WTC11 (cell line): ENCODE measurements around the gene COL4A2. TPM values are rescaled to one million over a fixed set of nuclear protein-coding genes. Genes with fewer than 3 reads are reported as not detected.
A peak's percentile ranks its signal among the peaks of the same experiment; 100 is the strongest.

Experiments used
- ATAC-seq: fragments of 200-7000 bp; cut with Tn5 transposase; 2 replicates; pipeline ENCODE4 v1.10.0; 2021; ENCODE audit warnings: mild to moderate bottlenecking, moderate library complexity
- CTCF ChIA-PET: fragments of 300-600 bp; sonication (Branson Sonifier 250); formaldehyde crosslinking; loops from one replicate; lab custom pipeline; 2021; ENCODE audit warnings: antibody characterized with exemption; lab: Charles Lee
- POLR2A ChIA-PET: fragments of 350-600 bp; sonication (Branson Sonifier 250); formaldehyde crosslinking; loops from one replicate; lab custom pipeline; 2021; ENCODE audit warnings: antibody characterized with exemption; lab: Charles Lee
- DNase-seq: peaks from one replicate; pipeline ENCODE4 v3.0.0; 2021; ENCODE audit warnings: low spot score
- H3K27ac Mint-ChIP-seq: 2 replicates; pipeline ENCODE4 v1.8.0; 2021; ENCODE audit warnings: mixed read lengths
- H3K27me3 Mint-ChIP-seq: 2 replicates; pipeline ENCODE4 v1.8.0; 2021; ENCODE audit warnings: low read depth, mild to moderate bottlenecking, moderate library complexity, mixed read lengths
- H3K36me3 Mint-ChIP-seq: 2 replicates; pipeline ENCODE4 v1.8.0; 2021; ENCODE audit warnings: mixed read lengths
- H3K4me1 Mint-ChIP-seq: 2 replicates; pipeline ENCODE4 v1.8.0; 2022; ENCODE audit warnings: mixed read lengths
- H3K4me3 Mint-ChIP-seq: 2 replicates; pipeline ENCODE4 v1.8.0; 2021; ENCODE audit warnings: mild to moderate bottlenecking, moderate library complexity, mixed read lengths
- H3K9me3 Mint-ChIP-seq: 2 replicates; pipeline ENCODE4 v1.8.0; 2021; ENCODE audit warnings: mixed read lengths
- CBFB ChIP-seq: sonication (generic); formaldehyde crosslinking; IDR thresholded peaks from 2 replicates; pipeline ENCODE4 v1.8.1; 2022; ENCODE audit warnings: mild to moderate bottlenecking, low read depth, missing genetic modification reagents
- CREB1 ChIP-seq: sonication (generic); formaldehyde crosslinking; IDR thresholded peaks from 2 replicates; pipeline ENCODE4 v1.8.0; 2023; ENCODE audit warnings: mild to moderate bottlenecking, missing genetic modification reagents
- CREM ChIP-seq: sonication (generic); formaldehyde crosslinking; IDR thresholded peaks from 2 replicates; pipeline ENCODE4 v1.8.1; 2022; ENCODE audit warnings: mild to moderate bottlenecking, missing genetic modification reagents, moderate library complexity
- ERG ChIP-seq: fragments of 250-450 bp; sonication (Bioruptor Pico); IDR thresholded peaks from 2 replicates; pipeline ENCODE4 v1.8.0; 2021; ENCODE audit warnings: mild to moderate bottlenecking
- ETV6 ChIP-seq: sonication (generic); formaldehyde crosslinking; IDR thresholded peaks from 2 replicates; pipeline ENCODE4 v1.8.1; 2022; ENCODE audit warnings: mild to moderate bottlenecking, missing genetic modification reagents
- FOXJ3 ChIP-seq: sonication (generic); formaldehyde crosslinking; IDR thresholded peaks from 2 replicates; pipeline ENCODE4 v1.9.0; 2021; ENCODE audit warnings: missing genetic modification reagents, mild to moderate bottlenecking, borderline replicate concordance
- GABPB1 ChIP-seq: sonication (generic); formaldehyde crosslinking; IDR thresholded peaks from 2 replicates; pipeline ENCODE4 v1.8.1; 2023; ENCODE audit warnings: mild to moderate bottlenecking, missing genetic modification reagents
- GRHL2 ChIP-seq: fragments of 250-450 bp; sonication (Bioruptor Pico); IDR thresholded peaks from 2 replicates; pipeline ENCODE4 v1.8.0; 2022; ENCODE audit warnings: mild to moderate bottlenecking, moderate library complexity; ENCODE audit not compliant: insufficient replicate concordance, severe bottlenecking
- HMGXB4 ChIP-seq: sonication (generic); formaldehyde crosslinking; IDR thresholded peaks from 2 replicates; pipeline ENCODE4 v1.8.1; 2023; ENCODE audit warnings: mild to moderate bottlenecking, moderate library complexity, missing genetic modification reagents
- IRF1 ChIP-seq: sonication (generic); formaldehyde crosslinking; IDR thresholded peaks from 2 replicates; pipeline ENCODE4 v1.8.0; 2023; ENCODE audit warnings: missing genetic modification reagents
- JUN ChIP-seq: sonication (generic); formaldehyde crosslinking; IDR thresholded peaks from 2 replicates; pipeline ENCODE4 v1.8.0; 2023; ENCODE audit warnings: mild to moderate bottlenecking, missing genetic modification reagents
- MXD4 ChIP-seq: fragments of 250-450 bp; sonication (Bioruptor Pico); IDR thresholded peaks from 2 replicates; pipeline ENCODE4 v1.8.0; 2021; ENCODE audit warnings: mild to moderate bottlenecking, moderate library complexity, borderline replicate concordance
- PRRX2 ChIP-seq: fragments of 250-450 bp; sonication (Bioruptor Pico); IDR thresholded peaks from 2 replicates; pipeline ENCODE4 v1.8.0; 2021; ENCODE audit warnings: mild to moderate bottlenecking
- SOX15 ChIP-seq: fragments of 250-450 bp; sonication (Bioruptor Pico); IDR thresholded peaks from 2 replicates; pipeline ENCODE4 v1.9.0; 2021; ENCODE audit warnings: mild to moderate bottlenecking
- STAT6 ChIP-seq: sonication (generic); formaldehyde crosslinking; conservative IDR thresholded peaks from 2 replicates; pipeline ENCODE4 v1.8.1; 2023; ENCODE audit warnings: mild to moderate bottlenecking, low read depth, missing genetic modification reagents, moderate library complexity
- TEAD1 ChIP-seq: sonication (generic); formaldehyde crosslinking; IDR thresholded peaks from 2 replicates; pipeline ENCODE4 v1.8.0; 2022; ENCODE audit warnings: mild to moderate bottlenecking, missing genetic modification reagents
- ZNF121 ChIP-seq: sonication (generic); formaldehyde crosslinking; IDR thresholded peaks from 2 replicates; pipeline ENCODE4 v1.8.0; 2023; ENCODE audit warnings: missing genetic modification reagents
- ZNF138 ChIP-seq: sonication (generic); formaldehyde crosslinking; conservative IDR thresholded peaks from 2 replicates; pipeline ENCODE4 v1.8.1; 2022; ENCODE audit warnings: mild to moderate bottlenecking, moderate library complexity, missing genetic modification reagents
- ZNF317 ChIP-seq: sonication (generic); formaldehyde crosslinking; IDR thresholded peaks from 2 replicates; pipeline ENCODE4 v1.8.1; 2023; ENCODE audit warnings: low read depth, mild to moderate bottlenecking, moderate library complexity, missing genetic modification reagents, borderline replicate concordance
- ZNF671 ChIP-seq: fragments of 250-450 bp; sonication (Bioruptor Pico); IDR thresholded peaks from 2 replicates; pipeline ENCODE4 v1.8.0; 2021; ENCODE audit warnings: mild to moderate bottlenecking
- total RNA-seq: library from RNA; stranded (reverse); gene quantifications from 3 replicates; pipeline ENCODE4 v1.2.3, GENCODE V29; 2021
- TF ChIP-seq, protein P1 (sequence below): fragments of 200-600 bp; IDR thresholded peaks from 2 replicates; pipeline ENCODE4 v1.8.0; 2022; ENCODE audit warnings: antibody characterized with exemption
- TF ChIP-seq, protein P2 (sequence below): fragments of 250-450 bp; sonication (Bioruptor Pico); IDR thresholded peaks from 2 replicates; pipeline ENCODE4 v1.9.0; 2021; ENCODE audit warnings: moderate library complexity, mild to moderate bottlenecking, inconsistent platforms, borderline replicate concordance
- TF ChIP-seq, protein P3 (sequence below): sonication (generic); formaldehyde crosslinking; IDR thresholded peaks from 2 replicates; pipeline ENCODE4 v1.8.0; 2023; ENCODE audit warnings: mild to moderate bottlenecking, missing genetic modification reagents

COL4A2 gene
- total RNA-seq, 1 experiment from 2014 or later: 109 TPM

DNA sequence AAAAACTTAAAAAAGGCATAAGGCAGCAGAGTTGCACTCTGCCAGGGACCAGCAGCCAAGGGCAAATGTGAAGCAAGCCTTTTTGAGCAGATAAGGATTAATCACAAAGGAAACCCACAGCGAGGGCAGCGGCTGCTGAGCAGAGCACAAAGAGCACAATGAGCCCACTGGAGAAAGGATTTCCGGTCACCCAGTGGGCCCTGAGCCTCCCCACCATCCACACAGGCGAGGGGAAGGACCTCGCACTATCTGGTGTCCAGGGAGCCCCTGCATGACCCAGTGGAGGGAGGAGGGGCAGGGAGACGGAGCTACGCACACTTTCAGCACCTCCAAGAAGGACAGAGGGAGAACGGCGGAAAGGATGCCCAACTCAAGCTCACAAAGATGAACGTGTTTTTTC is 40.1 kb upstream of the COL4A2 start:
- DNase-seq: peak; percentile 54
- peak; percentile 85 for ATAC-seq
- Mint-ChIP-seq H3K36me3 (no peaks in the 10 kb centered on the region), H3K4me1 (peaks cover 52% of the 10 kb centered on the region), H3K4me3 (no peak overlapping the region), H3K9me3 (no peaks in the 10 kb centered on the region), H3K27me3 (no peaks in the 10 kb centered on the region), H3K27ac (no peak overlapping the region)
- ChIA-PET POLR2A (interaction anchor here (0.6 to 1.2 kb wide), 3 partner anchors 40 to 97 kb away, joined by 3 to 5 read pairs (median 3); partner anchors contain the start of genes COL4A1 and COL4A2), CTCF (interaction anchor here (0.6 to 3.8 kb wide), 9 partner anchors 19 to 189 kb away, joined by 3 to 29 read pairs (median 4); no protein-coding TSS in a partner anchor)
- TF ChIP-seq TEAD1 (CRISPR knock-in tag) (peak; percentile 72; the same call in 1 of the 2 replicates), MXD4 (no peak), ETV6 (CRISPR knock-in tag) (peak; percentile 95), SOX15 (CRISPR knock-in tag) (no peak), GABPB1 (no peak), PRRX2 (CRISPR knock-in tag) (no peak), JUN (CRISPR knock-in tag) (no peak), IRF1 (CRISPR knock-in tag) (no peak), ZNF671 (CRISPR knock-in tag) (no peak), FOXJ3 (CRISPR knock-in tag) (no peak), CBFB (no peak), CREM (no peak; the same call in 1 of the 2 replicates), HMGXB4 (CRISPR knock-in tag) (no peak), STAT6 (CRISPR knock-in tag) (no peak), ZNF121 (no peak), ERG (CRISPR knock-in tag) (no peak), ZNF138 (CRISPR knock-in tag) (no peak), CREB1 (CRISPR knock-in tag) (no peak), GRHL2 (no peak), ZNF317 (CRISPR knock-in tag) (no peak)
- TF ChIP-seq, protein P1, sequence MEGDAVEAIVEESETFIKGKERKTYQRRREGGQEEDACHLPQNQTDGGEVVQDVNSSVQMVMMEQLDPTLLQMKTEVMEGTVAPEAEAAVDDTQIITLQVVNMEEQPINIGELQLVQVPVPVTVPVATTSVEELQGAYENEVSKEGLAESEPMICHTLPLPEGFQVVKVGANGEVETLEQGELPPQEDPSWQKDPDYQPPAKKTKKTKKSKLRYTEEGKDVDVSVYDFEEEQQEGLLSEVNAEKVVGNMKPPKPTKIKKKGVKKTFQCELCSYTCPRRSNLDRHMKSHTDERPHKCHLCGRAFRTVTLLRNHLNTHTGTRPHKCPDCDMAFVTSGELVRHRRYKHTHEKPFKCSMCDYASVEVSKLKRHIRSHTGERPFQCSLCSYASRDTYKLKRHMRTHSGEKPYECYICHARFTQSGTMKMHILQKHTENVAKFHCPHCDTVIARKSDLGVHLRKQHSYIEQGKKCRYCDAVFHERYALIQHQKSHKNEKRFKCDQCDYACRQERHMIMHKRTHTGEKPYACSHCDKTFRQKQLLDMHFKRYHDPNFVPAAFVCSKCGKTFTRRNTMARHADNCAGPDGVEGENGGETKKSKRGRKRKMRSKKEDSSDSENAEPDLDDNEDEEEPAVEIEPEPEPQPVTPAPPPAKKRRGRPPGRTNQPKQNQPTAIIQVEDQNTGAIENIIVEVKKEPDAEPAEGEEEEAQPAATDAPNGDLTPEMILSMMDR: no peak
- TF ChIP-seq, protein P2, sequence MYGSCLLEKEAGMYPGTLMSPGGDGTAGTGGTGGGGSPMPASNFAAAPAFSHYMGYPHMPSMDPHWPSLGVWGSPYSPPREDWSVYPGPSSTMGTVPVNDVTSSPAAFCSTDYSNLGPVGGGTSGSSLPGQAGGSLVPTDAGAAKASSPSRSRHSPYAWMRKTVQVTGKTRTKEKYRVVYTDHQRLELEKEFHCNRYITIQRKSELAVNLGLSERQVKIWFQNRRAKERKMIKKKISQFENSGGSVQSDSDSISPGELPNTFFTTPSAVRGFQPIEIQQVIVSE: no peak
- TF ChIP-seq, protein P3, sequence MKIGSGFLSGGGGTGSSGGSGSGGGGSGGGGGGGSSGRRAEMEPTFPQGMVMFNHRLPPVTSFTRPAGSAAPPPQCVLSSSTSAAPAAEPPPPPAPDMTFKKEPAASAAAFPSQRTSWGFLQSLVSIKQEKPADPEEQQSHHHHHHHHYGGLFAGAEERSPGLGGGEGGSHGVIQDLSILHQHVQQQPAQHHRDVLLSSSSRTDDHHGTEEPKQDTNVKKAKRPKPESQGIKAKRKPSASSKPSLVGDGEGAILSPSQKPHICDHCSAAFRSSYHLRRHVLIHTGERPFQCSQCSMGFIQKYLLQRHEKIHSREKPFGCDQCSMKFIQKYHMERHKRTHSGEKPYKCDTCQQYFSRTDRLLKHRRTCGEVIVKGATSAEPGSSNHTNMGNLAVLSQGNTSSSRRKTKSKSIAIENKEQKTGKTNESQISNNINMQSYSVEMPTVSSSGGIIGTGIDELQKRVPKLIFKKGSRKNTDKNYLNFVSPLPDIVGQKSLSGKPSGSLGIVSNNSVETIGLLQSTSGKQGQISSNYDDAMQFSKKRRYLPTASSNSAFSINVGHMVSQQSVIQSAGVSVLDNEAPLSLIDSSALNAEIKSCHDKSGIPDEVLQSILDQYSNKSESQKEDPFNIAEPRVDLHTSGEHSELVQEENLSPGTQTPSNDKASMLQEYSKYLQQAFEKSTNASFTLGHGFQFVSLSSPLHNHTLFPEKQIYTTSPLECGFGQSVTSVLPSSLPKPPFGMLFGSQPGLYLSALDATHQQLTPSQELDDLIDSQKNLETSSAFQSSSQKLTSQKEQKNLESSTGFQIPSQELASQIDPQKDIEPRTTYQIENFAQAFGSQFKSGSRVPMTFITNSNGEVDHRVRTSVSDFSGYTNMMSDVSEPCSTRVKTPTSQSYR (CRISPR knock-in tag): no peak; the same call in 1 of the 2 replicates
